MM.1S (cell line): Measurements from ENCODE around the gene HEATR3.

Source experiments
- EZH2 ChIP-seq: fragments of 300-600 bp; sonication (generic); optimal IDR thresholded peaks from 2 replicates; pipeline ENCODE3; 2017; ENCODE audit warnings: low read depth, mild to moderate bottlenecking, antibody characterized with exemption, low read length, mixed read lengths
- EZH2phosphoT487 ChIP-seq: fragments of 300-600 bp; sonication (generic); IDR thresholded peaks from 2 replicates; pipeline ENCODE4 v1.6.1; 2018; ENCODE audit warnings: antibody characterized with exemption, low read length
- TF ChIP-seq, protein P1 (sequence below): fragments of 300-600 bp; sonication (generic); IDR thresholded peaks from 2 replicates; pipeline ENCODE4 v1.5.1; 2016; ENCODE audit warnings: antibody characterized with exemption, low read length, mixed read lengths

DNA sequence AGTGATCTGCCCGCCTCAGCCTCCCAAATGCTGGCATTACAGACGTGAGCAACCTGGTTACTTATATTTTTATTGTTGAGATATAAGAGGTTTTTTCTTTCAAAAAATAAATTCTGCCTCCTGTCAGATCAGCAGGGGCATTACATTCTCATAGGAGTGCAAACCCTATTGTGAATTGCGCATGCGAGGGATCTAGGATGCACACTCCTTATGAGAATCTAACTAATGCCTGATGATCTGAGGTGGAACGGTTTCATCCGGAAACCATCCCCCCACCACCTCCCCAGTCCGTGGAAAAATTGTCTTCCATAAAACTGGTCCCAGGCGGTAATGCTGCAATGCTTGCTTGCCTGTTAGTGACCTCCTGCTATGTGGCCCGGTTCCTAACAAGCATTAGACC lies 48.2 kb upstream of the HEATR3 start:
- TF ChIP-seq, protein P1, sequence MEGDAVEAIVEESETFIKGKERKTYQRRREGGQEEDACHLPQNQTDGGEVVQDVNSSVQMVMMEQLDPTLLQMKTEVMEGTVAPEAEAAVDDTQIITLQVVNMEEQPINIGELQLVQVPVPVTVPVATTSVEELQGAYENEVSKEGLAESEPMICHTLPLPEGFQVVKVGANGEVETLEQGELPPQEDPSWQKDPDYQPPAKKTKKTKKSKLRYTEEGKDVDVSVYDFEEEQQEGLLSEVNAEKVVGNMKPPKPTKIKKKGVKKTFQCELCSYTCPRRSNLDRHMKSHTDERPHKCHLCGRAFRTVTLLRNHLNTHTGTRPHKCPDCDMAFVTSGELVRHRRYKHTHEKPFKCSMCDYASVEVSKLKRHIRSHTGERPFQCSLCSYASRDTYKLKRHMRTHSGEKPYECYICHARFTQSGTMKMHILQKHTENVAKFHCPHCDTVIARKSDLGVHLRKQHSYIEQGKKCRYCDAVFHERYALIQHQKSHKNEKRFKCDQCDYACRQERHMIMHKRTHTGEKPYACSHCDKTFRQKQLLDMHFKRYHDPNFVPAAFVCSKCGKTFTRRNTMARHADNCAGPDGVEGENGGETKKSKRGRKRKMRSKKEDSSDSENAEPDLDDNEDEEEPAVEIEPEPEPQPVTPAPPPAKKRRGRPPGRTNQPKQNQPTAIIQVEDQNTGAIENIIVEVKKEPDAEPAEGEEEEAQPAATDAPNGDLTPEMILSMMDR, result no peak
- TF ChIP-seq EZH2 (no peak), EZH2phosphoT487 (no peak)
